Calu3 (cell line): ENCODE measurements around the gene PFN1. TPM values are rescaled to one million over a fixed set of nuclear protein-coding genes. Genes with fewer than 3 reads are reported as not detected.
"Not testable (repeated sequence)": the region's sequence is repeated elsewhere in the genome, so short reads cannot be mapped to it uniquely, and the experiment has no call there.

Experiments
- BruUV-seq: library from RNA; stranded (reverse); fragments of 400-500 nt; replicated peaks from 2 replicates; lab custom pipeline; 2021; lab: Mats Ljungman, UMichigan
- CTCF ChIA-PET: fragments of 300-600 bp; sonication (Branson Sonifier 250); formaldehyde crosslinking; loops from one replicate; lab custom pipeline; 2022; ENCODE audit warnings: antibody characterized with exemption; lab: Charles Lee
- DNase-seq: peaks from one replicate; pipeline ENCODE4 v3.0.0; 2022
- H3K27ac Mint-ChIP-seq: one replicate; pipeline ENCODE4 v1.8.0; 2022; ENCODE audit warnings: mixed read lengths; ENCODE audit not compliant: unreplicated experiment
- H3K27me3 Mint-ChIP-seq: one replicate; pipeline ENCODE4 v1.8.0; 2022; ENCODE audit warnings: mixed read lengths; ENCODE audit not compliant: unreplicated experiment
- H3K36me3 Mint-ChIP-seq: one replicate; pipeline ENCODE4 v1.8.0; 2022; ENCODE audit warnings: mild to moderate bottlenecking, moderate library complexity, mixed read lengths; ENCODE audit not compliant: insufficient read depth, unreplicated experiment
- H3K4me1 Mint-ChIP-seq: one replicate; pipeline ENCODE4 v1.8.0; 2022; ENCODE audit warnings: mild to moderate bottlenecking, low read depth, mixed read lengths; ENCODE audit not compliant: unreplicated experiment
- H3K4me3 Mint-ChIP-seq: one replicate; pipeline ENCODE4 v1.8.0; 2022; ENCODE audit warnings: mild to moderate bottlenecking, low read depth, moderate library complexity, mixed read lengths; ENCODE audit not compliant: unreplicated experiment
- H3K9me3 Mint-ChIP-seq: one replicate; pipeline ENCODE4 v1.8.0; 2022; ENCODE audit warnings: low read depth, mixed read lengths; ENCODE audit not compliant: unreplicated experiment
- intact Hi-C: fragments of 100-400 bp; cut with micrococcal nuclease; formaldehyde crosslinking; loops from one replicate; pipeline ENCODE4 v1.10.0; 2022; ENCODE audit not compliant: unreplicated experiment
- total RNA-seq: library from RNA; stranded (reverse); gene quantifications from 2 replicates; pipeline ENCODE4 v1.2.3, GENCODE V29; 2022
- TF ChIP-seq, protein P1 (sequence below): fragments of 200-600 bp; IDR thresholded peaks from one replicate; pipeline ENCODE4 v1.8.0; 2022; ENCODE audit warnings: antibody characterized with exemption; ENCODE audit not compliant: unreplicated experiment

The PFN1 gene
- total RNA-seq, 1 experiment from 2014 or later: 605 TPM

DNA sequence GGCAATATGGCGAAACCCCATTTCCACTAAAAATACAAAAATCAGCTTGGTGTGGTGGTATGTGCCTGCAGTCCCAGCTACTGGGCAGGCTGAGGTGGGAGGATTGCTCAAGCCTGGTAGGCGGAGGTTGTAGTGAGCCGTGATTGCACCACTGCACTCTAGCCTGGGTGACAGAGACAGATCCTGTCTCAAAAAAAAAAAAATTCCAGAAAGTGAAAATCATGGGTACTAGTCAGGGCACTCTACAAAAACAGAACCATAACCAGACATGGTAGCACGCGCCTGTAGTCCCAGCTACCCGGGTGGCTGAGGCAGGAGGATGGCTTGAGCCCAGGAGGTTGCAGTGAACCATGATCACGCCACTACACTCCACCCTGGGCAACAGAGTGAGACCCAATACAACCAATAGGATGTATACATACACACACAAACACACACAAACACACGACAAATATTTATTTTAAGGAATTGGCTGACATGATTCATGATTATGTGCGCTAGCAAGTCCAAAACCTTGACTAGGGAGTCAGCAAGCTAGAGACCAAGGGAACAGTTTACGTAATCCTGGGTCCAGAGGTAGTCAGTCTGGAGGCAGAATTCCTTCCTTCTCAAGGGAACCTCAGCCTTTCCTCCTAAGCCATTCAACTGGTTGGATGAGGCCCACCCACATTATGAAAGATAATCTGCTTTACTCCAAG, 27.8 kb downstream of the PFN1 start:
- Mint-ChIP-seq H3K9me3 (no peaks in the 10 kb centered on the region), H3K27ac (no peak overlapping the region), H3K36me3 (peaks cover 4% of the 10 kb centered on the region), H3K4me1 (no peaks in the 10 kb centered on the region), H3K4me3 (no peak overlapping the region), H3K27me3 (no peaks in the 10 kb centered on the region)
- no TSS peak for BruUV-seq
- TF ChIP-seq, protein P1, sequence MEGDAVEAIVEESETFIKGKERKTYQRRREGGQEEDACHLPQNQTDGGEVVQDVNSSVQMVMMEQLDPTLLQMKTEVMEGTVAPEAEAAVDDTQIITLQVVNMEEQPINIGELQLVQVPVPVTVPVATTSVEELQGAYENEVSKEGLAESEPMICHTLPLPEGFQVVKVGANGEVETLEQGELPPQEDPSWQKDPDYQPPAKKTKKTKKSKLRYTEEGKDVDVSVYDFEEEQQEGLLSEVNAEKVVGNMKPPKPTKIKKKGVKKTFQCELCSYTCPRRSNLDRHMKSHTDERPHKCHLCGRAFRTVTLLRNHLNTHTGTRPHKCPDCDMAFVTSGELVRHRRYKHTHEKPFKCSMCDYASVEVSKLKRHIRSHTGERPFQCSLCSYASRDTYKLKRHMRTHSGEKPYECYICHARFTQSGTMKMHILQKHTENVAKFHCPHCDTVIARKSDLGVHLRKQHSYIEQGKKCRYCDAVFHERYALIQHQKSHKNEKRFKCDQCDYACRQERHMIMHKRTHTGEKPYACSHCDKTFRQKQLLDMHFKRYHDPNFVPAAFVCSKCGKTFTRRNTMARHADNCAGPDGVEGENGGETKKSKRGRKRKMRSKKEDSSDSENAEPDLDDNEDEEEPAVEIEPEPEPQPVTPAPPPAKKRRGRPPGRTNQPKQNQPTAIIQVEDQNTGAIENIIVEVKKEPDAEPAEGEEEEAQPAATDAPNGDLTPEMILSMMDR: no peak
- intact Hi-C loops: no loop called here
- no peak for DNase-seq
- CTCF ChIA-PET: no interaction called here

DNA sequence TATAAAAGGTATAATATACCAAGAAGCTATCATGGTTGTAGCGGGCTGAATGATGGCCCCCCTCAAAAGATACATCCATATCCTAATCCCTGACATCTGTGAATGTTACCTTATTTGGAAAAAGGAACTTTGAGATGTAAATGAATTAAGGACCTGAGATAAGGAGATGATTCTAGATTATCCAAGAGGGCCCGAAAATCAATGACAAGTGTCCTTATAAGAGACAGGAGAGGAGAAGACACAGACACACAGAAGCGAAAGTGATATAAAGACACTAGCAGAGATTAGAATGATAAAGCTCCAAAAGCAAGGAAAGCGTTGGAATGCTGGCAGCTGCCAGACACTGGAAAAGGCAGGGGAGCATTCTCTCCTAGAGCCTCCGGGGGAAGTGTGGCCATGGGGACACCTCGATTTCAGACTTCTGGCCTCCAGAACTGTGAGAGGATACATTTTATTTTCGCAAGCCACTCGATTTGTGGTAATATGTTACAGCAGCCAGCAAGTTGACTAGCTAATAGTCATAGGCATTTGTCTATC, 28.8 kb downstream of the PFN1 start:
- Mint-ChIP-seq H3K27ac (no peak overlapping the region), H3K4me1 (no peaks in the 10 kb centered on the region), H3K27me3 (no peaks in the 10 kb centered on the region), H3K36me3 (peaks cover 4% of the 10 kb centered on the region), H3K4me3 (no peak overlapping the region), H3K9me3 (no peaks in the 10 kb centered on the region)
- TF ChIP-seq, protein P1: no peak
- intact Hi-C loops: loop anchor here (10.0 kb wide), 1 partner anchor 65 kb away; the partner anchor contains the start of gene CAMTA2
- BruUV-seq: no TSS peak
- CTCF ChIA-PET: no interaction called here
- DNase-seq: no peak

GRCh38 chr17:4914551-4914950, 33.8 kb downstream of the PFN1 start:
- CTCF ChIA-PET: interaction anchor here (0.6 to 1.0 kb wide), 3 partner anchors 53 to 1586 kb away, joined by 3 read pairs; partner anchors contain the start of gene SPAG7
- not testable (repeated sequence) for DNase-seq, H3K9me3 Mint-ChIP-seq, H3K27ac Mint-ChIP-seq, H3K4me1 Mint-ChIP-seq, H3K27me3 Mint-ChIP-seq, BruUV-seq, H3K4me3 Mint-ChIP-seq, H3K36me3 Mint-ChIP-seq
- intact Hi-C loops: loop anchor here (10.0 kb wide), 1 partner anchor 70 kb away; the partner anchor contains the start of gene CAMTA2

DNA sequence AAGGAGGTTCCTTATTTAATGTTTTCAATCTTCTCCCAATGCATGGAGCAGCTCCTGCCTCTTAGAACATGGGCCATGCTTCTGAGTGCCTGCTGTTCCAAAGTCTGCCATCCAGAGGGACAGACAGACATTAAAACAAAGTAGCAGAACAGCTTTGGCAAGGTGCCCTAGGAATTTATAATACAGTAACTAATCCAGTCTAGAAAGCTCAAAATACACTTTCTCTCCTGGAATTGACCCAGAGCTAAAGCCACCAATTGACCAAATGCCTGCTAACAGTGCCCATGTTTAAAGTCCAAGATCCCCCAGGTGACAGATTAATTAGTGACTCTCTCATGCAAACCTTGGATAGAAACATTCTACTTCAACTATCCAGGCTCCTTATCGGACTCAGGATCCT, 34.3 kb downstream of the PFN1 start:
- no TSS peak for BruUV-seq
- no peak for DNase-seq

More for the DNA sequence above, 34.3 kb downstream of the PFN1 start:
- Mint-ChIP-seq H3K9me3 (no peaks in the 10 kb centered on the region), H3K4me1 (no peaks in the 10 kb centered on the region), H3K27ac (no peak overlapping the region), H3K27me3 (no peaks in the 10 kb centered on the region), H3K36me3 (no peaks in the 10 kb centered on the region), H3K4me3 (no peak overlapping the region)
- intact Hi-C loops: loop anchor here (10.0 kb wide), 1 partner anchor 71 kb away; the partner anchor contains the start of gene CAMTA2
- TF ChIP-seq, protein P1: no peak
- CTCF ChIA-PET: interaction anchor here (0.6 to 1.0 kb wide), 3 partner anchors 9 to 599 kb away, joined by 3 to 7 read pairs (median 3); partner anchors contain the start of gene SPAG7
